GM21737 (cell line): ENCODE measurements around the gene PAPOLB.

Experiments
- ATAC-seq: cut with Tn5 transposase; IDR thresholded peaks from one replicate; pipeline ENCODE4 v1.9.1; 2021; ENCODE audit warnings: mild to moderate bottlenecking, moderate library complexity; ENCODE audit not compliant: unreplicated experiment

The PAPOLB gene

DNA sequence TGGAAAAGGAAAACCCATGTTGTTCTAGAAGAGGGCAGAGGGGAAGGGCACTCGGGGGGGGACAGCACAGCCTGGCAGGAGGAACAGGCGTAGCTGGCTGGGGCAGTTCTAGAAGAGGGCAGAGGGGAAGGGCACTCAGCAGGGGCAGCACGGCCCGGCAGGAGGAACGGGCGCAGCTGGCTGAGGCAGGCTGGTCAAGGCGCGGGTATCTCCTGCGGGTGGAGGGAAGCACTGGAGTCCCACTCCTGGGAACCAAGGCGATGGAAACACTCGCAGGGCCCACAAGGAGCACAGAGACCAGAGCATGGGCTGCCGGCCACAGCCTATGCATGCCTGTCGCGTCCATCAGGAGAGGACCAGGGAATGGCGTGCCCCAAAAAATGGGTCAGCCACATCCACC is 36.7 kb downstream of the PAPOLB start:
- no peak for ATAC-seq

DNA sequence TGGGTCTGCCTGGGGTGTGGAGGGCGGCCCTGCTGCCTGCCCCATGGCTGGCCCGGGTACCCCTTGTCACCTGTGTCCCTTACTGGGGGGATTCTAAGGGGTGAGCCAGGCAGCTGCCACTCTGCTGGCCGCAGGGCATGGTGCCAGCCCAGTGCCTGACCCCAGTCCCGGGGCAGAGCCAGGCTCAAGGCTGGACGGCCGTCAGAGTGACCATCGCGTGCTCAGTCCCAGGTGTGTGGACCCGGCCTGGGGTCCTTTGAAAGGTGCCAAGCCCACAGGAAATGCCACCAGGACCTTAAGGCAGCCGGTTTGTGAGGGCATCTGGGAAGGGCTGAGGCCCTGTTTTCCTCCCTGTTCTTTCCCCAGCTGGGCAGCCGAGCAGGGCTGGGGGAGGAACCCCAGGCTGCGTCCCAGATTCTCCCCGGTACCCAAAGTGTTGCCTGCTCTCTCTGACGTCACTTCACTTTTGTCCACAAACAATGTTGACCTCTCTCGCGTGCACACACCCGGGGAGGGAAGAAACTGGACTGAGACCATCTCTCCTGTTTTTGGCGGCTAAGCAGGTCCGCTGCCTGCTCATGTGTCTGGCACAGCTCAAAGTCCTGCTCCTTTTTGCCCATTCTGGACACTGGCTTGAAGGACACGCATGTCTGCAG is 37.6 kb downstream of the PAPOLB start:
- ATAC-seq = no peak

DNA sequence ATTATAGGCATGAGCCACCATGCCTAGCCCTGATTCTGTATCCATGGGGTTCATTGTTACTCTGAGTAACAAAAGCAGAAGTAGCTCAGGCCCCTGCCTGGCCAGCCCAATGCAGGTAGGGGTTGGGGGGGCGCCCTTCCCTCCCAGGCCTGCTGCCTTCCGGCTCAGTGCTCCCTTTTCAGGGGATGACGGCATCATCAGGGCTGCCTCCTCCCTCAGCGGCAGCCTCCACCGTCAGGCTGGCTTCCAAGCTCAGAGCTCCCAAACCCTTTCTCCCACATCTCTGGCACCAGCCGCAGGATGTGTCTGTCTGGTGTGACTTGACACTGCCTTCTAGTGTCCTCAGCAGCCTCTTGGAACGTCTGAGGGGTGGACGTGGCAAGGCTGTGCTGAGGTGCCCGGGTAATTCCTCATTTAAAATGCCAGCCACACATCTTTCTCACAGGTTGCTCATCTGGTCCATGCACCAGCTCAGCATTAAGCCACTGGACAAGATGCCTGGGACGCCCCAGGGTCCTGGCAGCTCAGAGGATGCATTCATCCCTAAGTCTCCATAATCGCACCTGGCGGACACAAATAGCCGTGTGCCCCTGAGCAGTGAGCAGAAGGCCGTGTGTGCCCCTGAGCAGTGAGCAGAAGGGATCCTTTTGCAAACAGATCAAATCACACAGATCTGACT is 38.2 kb downstream of the PAPOLB start:
- no peak for ATAC-seq

DNA sequence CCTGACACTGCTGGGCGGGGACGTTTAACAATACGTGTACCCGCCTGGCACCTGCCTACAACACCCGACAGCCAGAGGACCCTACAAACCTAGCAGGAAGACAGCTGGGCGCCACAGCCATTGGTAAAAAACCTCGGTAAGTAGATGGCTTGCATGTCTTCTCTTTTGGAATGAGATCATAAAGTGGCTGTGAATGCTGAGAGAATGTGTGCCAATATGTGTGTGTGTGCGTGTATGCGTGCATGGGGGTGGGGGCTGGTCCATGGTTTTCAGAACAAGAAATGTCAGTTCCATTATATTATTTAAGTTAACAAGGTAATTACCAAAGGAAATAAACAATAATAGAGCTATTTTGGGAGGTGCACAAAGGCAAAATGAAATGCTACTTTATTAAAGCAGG is 39.2 kb downstream of the PAPOLB start:
- no peak for ATAC-seq

DNA sequence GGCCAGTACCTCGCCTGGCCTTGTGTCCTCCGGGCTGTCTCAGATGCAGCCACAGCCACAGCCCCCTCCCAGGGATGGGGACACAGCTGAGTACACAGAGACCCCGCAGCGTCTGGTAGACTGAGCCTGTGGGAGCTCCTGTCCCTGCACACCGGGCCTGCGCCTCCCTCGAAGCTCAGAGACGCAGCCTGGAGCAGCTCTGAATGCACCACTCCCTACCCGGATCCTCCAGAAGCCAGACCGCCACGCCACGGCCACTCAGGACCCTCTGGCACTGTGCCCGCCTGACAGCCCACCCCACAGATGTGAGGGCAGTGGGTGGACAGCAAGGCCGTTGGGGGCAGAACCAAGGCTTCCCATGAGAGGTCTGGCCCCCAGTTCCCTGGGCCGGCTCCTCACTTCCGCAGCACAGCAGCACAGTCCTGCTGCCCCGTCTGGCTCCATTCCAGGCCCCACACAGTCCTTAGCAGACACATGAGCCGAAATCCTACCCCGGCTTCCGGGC is 40.8 kb downstream of the PAPOLB start:
- no peak for ATAC-seq

DNA sequence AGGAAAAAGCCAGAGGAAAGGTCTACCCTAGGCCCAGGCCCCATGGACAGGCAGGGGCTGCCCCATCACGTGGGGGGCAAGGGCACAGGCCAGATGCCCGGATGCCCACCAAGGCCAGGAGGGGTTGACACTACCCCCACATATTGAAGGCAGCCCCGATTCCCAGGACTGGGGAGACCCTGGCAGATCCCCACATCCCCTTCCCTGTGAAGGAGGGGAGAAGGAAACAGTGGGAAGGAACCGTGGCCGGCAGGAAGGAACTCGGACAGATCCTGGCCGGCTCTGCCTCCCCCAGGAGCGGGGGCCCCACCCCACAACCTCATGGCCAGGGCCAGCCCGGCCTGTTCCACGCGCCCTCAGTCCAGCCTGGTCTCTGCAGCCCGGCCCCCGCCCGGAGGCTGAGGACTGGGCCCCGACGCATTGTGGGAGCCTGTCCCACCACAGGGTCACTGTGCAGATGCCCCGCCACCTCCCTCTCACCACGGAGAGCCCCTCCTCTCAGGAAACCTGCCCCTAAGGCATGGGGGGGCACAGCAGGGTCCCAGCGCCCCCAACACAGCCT is 41.3 kb downstream of the PAPOLB start:
- ATAC-seq = no peak

DNA sequence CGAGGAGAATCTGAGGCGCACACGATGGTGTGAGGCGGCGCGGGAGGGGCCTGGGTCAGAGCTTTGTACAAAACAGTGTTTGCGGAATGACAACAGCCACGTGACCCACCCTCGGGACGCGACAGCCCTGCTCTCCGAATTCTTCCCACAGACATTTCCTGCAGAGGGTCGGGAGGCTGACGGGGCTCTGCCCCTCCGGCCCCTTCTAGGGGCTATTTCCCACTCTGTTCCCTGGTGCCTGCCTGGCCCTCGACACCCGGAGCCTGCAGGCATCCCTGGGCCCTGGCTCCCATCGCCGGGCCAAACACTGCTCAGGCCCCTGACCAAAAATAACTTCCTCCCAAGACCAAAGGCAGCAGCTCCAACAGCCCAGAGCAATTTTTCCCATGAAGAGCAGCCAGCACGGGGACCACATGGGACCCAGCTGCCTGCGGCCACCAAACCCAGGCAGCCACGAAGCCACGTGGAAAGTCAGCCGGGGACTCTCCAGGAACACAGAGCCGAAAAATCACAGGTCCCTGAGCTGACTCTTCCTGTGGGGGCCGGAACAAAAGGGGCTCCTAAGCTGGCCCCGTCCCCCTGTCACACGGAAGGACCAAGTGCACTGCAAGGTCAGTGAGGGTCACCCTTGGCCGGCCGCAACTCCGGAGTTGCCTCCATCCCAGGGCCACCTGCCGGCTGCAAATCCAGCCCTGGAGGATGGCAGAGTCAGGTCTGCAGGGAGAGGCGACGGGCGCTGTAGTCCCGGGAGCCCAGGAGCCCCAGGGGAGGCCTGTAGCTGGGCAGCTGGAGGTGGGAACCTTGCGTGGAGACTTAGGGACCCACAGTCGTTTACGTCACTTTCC is 42.0 kb downstream of the PAPOLB start:
- no peak for ATAC-seq

DNA sequence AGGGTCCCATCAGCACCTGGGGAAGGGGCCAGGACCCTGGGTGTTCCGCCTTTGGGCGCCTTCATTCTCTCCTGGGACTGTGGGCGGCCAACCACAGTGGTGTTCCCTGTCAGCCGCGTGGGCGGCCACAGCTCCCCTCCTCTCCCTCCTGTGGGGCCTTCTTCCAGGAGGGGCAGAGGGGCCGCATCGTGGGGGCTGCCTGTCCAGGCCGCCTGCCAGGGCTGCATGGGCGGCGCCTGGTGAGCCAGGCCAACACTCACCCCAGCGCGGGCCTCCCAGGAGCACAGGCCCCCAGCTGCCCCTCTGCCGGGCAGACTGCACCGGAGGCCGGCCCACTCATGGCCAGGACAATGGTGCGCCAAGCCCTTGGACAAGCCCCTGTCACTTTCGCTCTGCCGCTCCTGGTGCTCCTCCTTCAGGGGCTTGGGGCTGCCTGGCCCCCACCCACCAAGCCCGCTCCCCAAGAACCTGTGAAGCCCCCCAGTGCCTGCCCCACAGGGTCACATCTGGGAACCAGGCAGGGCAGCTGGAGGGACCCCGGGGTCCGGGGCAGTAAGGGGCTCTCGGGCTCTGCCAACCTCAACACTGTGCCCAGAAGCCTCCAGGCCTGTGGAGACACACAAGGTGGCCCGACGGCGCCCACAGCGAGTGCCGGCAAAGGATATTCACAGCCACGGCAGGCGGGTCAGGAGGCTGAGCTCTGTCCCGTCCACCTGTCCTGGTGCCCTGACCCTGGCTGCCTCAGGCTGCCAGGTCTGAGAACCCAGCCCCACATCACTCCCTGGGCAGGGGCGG is 43.6 kb downstream of the PAPOLB start:
- ATAC-seq = no peak

DNA sequence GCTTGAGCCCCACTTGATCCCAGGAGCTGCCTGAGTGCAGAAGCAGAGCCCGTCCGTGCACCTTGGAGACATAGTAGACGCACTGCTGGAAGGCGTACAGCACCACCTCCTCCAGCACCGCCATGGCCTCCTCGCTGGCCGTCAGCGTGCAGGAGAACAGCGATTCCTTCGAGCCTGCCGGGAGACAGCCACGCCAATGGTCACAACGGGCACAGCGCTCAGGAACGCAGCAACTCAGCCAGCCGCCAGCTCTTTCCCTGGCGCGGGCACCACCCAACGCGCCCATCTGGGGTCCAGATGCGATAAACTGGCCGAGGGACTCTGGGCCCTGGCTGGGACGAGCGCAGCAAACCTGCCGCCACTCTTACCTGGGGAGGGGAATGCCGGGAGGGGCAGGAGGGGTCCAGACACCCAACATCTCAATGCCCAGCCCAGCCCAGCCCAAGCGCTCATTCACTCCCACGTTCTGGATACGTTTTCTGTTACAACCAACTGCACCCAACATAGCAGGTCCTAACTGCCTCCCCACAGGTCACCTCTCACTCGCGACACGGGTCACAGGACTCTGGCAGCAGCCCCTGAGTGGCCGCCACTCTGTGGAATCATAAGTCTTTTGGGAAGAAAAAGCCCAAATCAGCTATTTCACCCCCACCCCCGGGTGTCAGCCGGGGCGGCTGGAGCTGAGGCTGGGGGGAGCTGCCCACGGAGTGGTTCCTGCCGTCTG is 44.5 kb downstream of the PAPOLB start:
- ATAC-seq = no peak

DNA sequence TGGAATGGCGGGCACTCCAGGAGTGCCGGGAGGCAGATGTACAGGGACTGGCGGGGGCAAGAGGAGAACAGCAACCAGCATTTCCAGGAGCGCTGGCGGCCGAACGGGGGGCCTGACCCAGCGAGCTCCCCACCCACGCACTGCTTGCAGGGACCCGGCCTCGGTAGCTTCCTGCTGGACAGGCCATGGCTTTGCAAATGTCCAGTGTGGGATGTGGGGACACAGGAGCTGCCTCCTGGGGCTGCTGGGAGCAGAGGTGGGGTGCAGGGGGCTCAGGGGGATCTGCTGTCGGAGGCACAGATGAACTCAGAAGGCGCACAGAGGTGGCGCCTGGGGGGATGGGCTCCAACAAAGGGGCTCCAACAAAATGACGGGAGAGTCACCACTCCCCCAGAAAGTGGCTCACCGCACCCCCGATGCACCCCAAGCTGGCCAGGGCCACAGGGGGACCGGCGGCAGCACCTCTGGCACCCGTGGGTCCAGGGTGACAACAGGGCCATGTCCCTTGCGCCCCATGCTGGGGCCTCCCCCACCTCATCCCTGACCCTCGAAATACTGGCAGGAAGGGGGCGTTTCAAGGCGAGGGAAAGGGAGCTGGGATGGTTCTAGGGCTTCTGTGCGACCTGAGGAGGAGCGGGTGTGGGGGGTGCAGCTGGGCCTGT is 45.3 kb downstream of the PAPOLB start:
- ATAC-seq = no peak

DNA sequence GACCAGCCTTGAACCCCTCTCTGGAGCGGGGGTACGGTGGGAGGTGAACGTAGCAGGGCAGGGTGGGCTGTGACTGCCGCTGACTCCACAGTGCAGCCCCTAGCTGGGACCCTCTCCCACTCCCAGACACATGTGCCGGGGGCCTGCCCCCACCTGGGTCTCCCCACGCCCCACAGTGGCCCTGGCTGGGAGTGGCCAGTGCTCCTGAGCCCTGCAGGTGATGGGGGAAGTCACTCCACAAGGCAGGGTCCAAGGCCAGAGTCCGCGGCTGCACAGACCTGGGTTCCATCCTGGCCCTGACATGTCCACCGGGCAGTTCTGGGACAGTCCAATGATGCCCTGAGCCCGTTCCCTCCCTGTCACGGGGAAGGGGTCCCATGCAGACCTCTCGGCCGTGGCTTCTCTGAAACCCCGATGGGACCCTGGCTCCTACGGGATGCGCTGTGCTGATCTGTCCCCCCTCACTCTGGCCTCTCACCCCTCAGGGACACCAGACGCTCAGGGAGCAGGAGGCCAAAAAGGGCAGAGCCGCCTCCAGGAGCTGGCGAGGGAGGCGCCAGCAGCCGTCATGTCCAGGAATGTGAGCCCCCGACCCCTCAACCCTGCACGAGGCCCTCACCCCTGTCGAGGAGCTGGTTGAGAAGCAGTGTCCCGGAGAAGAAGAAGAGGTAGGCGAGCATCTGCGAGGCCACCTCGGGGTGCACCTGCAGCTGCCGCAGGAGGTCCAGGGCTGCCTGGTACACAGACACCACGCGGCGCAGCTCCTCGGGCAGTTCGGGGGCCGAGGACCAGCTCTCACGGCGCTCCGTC is 46.0 kb downstream of the PAPOLB start:
- no peak for ATAC-seq

DNA sequence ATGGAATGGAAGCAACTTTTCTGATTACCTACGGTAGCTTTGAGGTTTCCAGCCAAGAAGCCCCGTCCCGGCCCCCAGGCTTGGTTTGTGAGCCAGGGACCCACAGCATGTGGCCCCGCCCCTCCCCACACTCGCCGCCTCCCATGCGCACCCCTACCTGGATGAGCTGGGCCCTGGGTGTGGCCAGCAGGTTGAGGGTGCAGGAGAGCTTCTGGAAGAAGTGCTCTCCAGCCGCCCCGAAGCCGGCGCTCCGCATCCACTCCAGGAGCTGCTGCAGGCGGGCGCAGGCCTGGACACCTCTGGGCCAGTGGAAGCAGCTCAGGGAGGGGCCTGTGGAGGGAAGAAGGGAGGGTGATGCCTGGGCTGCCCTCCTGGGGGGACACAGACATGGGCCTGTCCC is 46.7 kb downstream of the PAPOLB start:
- no peak for ATAC-seq

DNA sequence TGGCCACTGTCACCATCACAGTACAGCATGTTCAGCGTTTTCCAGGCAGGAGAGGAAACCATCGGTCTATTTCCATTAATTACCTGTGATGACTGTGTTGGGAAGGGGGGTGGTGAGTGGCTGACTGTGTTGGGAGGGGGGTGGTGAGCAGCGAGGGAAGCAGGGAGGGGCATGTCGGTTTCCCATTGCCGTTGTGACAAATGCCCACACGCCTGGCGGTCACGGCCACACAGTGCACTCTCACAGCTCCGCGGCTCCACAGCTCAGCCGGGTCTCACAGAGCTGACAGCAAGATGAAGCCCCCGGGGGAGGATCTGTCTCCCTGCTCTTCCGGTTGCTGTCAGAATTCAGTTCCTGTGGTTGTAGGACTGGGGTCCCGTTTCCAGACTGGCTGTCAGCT is 47.4 kb downstream of the PAPOLB start:
- no peak for ATAC-seq

DNA sequence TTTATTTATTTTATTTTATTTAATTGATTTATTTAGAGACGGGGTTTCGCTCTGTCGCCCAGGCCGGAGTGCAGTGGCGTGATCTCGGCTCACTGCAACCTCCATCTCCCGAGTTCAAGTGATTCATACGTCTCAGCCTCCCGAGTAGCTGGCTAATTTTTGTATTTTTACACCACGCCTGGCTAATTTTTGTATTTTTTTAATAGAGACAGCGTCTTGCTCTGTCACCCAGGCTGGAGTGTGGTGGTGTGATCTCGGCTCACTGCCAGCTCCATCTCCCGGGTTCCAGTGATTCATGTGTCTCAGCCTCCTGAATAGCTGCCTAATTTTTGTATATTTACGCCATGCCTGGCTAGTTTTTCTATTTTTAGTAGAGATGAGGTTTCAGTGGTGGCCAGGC is 52.2 kb downstream of the PAPOLB start:
- no peak for ATAC-seq

DNA sequence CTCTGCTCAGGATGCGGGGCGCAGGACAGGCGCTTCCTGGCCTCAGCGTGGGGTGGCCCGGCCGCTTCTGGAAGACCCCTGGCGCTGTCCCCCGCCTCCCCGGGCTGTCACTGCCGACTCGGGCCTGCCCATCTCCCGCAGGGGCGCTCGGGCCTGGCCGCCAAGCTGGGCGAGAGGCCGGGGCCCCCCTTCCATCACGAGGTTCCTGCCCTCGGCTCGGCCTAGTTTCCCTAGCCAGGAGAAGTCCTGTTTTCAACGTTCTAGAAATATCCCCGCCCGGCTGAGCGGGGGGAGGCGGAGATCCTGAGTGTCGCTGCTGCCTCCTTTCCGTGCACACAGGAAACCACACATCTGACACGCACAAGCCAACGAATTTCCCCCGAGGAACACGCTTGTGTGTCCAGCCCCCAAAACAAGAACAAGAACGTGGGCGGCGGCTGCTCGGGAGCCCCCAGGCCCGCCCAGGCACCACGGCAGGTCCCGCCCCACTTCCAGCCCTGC is 52.7 kb downstream of the PAPOLB start:
- no peak for ATAC-seq

DNA sequence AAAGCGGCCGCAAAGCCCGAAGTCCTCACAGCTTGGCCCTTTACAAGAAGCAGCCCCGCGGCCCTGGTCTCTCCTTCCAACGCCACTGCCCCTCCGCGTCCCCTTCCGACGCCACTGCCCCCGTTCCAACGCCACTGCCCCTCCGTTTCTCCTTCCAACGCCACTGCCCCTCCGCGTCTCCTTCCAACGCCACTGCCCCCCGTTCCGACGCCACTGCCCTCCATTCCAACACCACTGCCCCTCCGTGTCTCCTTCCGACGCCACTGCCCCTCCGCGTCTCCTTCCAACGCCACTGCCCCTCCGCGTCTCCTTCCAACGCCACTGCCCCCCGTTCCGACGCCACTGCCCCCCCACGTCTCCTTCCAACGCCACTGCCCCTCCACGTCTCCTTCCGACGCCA is 53.3 kb downstream of the PAPOLB start:
- ATAC-seq = no peak

DNA sequence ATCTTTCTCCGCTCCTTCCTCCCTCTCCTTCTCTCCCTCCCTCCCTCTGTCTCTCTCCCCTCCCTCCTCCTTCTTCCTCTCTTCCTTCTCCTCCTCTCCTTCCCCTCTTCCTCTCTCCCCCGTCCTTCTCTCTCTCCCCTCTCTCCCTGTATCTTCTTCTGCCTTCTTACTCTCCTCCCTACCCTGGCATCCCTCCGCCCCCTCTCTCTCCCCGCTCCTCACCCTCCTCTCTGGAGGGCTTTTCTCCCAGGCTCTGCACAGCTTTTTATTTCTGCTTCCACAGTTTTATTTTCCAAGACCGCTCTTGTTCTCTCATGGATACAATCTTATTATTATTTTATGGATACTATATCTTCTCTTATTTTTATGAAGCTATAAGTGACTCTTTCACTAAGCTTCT is 53.8 kb downstream of the PAPOLB start:
- no peak for ATAC-seq
